ENCODE results near the gene ADGRL1.

GRCh38 chr19:14183741-14184350 lies 22.1 kb downstream of the ADGRL1 start:
- TF ChIP-seq CTCF (IDR thresholded peaks at IDR 0.05) (no peak), EP300 (IDR thresholded peaks at IDR 0.05) (no peak), POLR2A (IDR thresholded peaks at IDR 0.05; ENCODE audit: low read depth) (no peak), POLR2AphosphoS5 (IDR thresholded peaks at IDR 0.05) (no peak)

Measured in esophagus muscularis mucosa (tissue), 4 donors.